ENCODE data around the gene PRSS56.

The PRSS56 gene

DNA sequence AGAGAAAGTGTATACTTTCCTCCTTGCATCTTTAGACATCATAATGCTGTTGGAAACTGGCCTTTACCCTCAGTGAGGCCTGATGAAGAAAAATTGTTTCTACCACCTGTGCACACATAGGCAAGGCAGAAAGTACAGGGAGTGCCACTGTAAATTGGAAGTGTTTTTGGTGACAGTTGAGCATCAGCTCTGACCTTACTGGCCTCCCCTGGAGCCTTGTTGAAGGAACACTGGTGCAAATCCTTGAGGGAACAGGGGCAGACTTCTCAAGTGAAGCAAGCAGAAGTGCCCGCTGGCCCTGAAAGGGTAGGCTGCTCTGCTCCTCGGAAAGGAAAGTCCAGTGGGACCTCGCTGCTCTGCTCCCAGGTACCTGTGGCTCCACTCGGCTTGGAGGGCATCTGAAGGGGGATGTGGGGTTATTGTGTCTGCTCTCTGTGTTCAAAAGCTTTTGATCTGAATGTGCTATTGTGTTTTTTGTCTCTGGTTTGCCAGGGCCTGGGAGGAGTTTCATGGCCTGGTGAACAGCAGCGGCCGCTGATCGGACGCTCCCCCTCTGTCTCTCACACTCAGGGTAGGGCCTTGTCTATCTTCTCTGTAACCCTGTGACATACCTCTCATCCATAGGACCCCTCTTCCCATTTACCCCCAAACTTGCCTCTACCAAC lies 53.7 kb downstream of the PRSS56 start:
- no peak for DNase-seq (ENCODE audit: low spot score)

DNA sequence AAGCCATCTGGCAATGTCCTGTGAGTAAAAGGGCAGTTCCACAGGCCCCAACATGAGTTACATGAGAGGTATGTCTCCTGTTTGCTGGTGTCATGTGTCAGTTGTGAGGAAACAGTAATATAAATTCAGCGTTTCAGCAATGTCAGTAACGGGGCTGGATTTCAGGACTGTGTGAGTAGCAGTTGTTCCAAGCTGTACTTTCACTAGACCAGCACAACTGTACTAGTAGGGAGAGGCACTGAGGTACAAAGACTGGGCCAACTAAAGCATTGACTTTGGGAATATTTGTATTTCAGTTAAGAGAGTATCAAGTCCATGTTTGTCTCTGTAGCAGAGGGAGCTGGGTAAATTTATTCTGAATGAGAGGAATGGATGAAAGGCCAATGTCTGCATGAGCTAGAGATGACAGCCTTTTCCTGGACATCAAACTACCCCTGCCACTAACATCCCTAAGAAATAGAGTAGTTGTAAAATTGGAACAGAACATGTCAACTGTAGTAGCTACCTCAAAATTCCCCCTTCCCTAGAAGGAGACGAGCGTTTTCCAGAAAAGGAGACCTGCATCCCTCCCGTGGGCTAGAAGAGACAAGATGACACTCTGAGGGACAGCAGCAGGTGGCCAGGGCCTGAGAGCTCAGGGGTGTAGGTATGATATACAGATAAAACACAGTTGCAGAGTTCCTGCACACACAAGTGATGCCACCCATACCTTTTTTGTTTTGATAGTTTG lies 54.7 kb downstream of the PRSS56 start:
- DNase-seq (ENCODE audit: low spot score), result no peak

Measured in activated CD4-positive, alpha-beta T cell treated with anti-CD3 and anti-CD28 coated beads, Interleukin-2, Interleukin-4, amounts not matched to agents 100 ng/mL and 50 ng/mL, durations not matched to agents 16 hours and 8 hours (primary cell).